HUES48 (cell line): ENCODE data around the gene CNTN4.

Experiments used
- H3K27ac ChIP-seq: one replicate; pipeline ENCODE4 v1.7.0; 2013; ENCODE audit warnings: low read depth, low read length, inconsistent platforms
- H3K27me3 ChIP-seq: 2 replicates; pipeline ENCODE4 v1.6.1; 2013; ENCODE audit warnings: mild to moderate bottlenecking, low read length; ENCODE audit not compliant: control insufficient read depth, insufficient read depth
- H3K36me3 ChIP-seq: 2 replicates; pipeline ENCODE4 v1.6.1; 2013; ENCODE audit warnings: low read length; ENCODE audit not compliant: control insufficient read depth, insufficient read depth
- H3K4me1 ChIP-seq: 2 replicates; pipeline ENCODE4 v1.6.1; 2013; ENCODE audit warnings: mild to moderate bottlenecking, low read length; ENCODE audit not compliant: control insufficient read depth, insufficient read depth
- H3K4me3 ChIP-seq: 2 replicates; pipeline ENCODE4 v1.5.1; 2013; ENCODE audit warnings: mild to moderate bottlenecking, low read depth, low read length
- H3K9ac ChIP-seq: 2 replicates; pipeline ENCODE4 v1.6.1; 2013; ENCODE audit warnings: mild to moderate bottlenecking, low read depth, low read length, moderate library complexity
- H3K9me3 ChIP-seq: 2 replicates; pipeline ENCODE4 v1.6.1; 2013; ENCODE audit warnings: low read length; ENCODE audit not compliant: control insufficient read depth, insufficient read depth

The CNTN4 gene

GRCh38 chr3:2628117-2628516, 529.5 kb downstream of the CNTN4 start:
- no peaks in the 10 kb centered on the region for H3K9me3 ChIP-seq
- no peaks in the 10 kb centered on the region for H3K27me3 ChIP-seq
- H3K36me3 ChIP-seq = no peaks in the 10 kb centered on the region
- H3K4me3 ChIP-seq = no peak overlapping the region
- no peak overlapping the region for H3K27ac ChIP-seq
- H3K9ac ChIP-seq = no peak overlapping the region
- H3K4me1 ChIP-seq = no peaks in the 10 kb centered on the region

GRCh38 chr3:2635511-2635910, 536.8 kb downstream of the CNTN4 start:
- Histone ChIP-seq H3K9me3 (no peaks in the 10 kb centered on the region), H3K36me3 (no peaks in the 10 kb centered on the region), H3K4me3 (no peak overlapping the region), H3K27ac (no peak overlapping the region), H3K27me3 (no peaks in the 10 kb centered on the region), H3K9ac (no peak overlapping the region), H3K4me1 (peaks cover 5% of the 10 kb centered on the region; the same call in 1 of the 2 replicates)

GRCh38 chr3:2643606-2644005, 544.9 kb downstream of the CNTN4 start:
- Histone ChIP-seq H3K36me3 (no peaks in the 10 kb centered on the region), H3K27ac (no peak overlapping the region), H3K4me3 (no peak overlapping the region), H3K9me3 (no peaks in the 10 kb centered on the region), H3K4me1 (no peaks in the 10 kb centered on the region), H3K9ac (no peak overlapping the region), H3K27me3 (no peaks in the 10 kb centered on the region)

- H3K27me3 ChIP-seq = no peaks in the 10 kb centered on the region
- H3K9me3 ChIP-seq = no peaks in the 10 kb centered on the region; the same call in 1 of the 2 replicates
- no peaks in the 10 kb centered on the region for H3K36me3 ChIP-seq
- no peaks in the 10 kb centered on the region for H3K4me1 ChIP-seq
- no peak overlapping the region for H3K27ac ChIP-seq
- no peak overlapping the region for H3K4me3 ChIP-seq
- no peak overlapping the region for H3K9ac ChIP-seq
Observed at GRCh38 chr3:2645001-2645400, 546.3 kb downstream of the CNTN4 start.

- Histone ChIP-seq H3K4me1 (peaks cover 38% of the 10 kb centered on the region), H3K36me3 (no peaks in the 10 kb centered on the region), H3K9me3 (no peaks in the 10 kb centered on the region; the same call in 1 of the 2 replicates), H3K27me3 (no peaks in the 10 kb centered on the region), H3K4me3 (no peak overlapping the region), H3K27ac (no peak overlapping the region), H3K9ac (no peak overlapping the region)
Observed at GRCh38 chr3:2650746-2651145, 552.1 kb downstream of the CNTN4 start.

- peaks cover 54% of the 10 kb centered on the region for H3K4me1 ChIP-seq
- H3K36me3 ChIP-seq = no peaks in the 10 kb centered on the region
- H3K9ac ChIP-seq = no peak overlapping the region
- no peak overlapping the region for H3K4me3 ChIP-seq
- no peaks in the 10 kb centered on the region; the same call in 1 of the 2 replicates for H3K9me3 ChIP-seq
- H3K27me3 ChIP-seq = no peaks in the 10 kb centered on the region
- peak overlapping the region; percentile 12 for H3K27ac ChIP-seq
Observed at GRCh38 chr3:2652386-2652785, 553.7 kb downstream of the CNTN4 start.

- no peaks in the 10 kb centered on the region; the same call in 1 of the 2 replicates for H3K9me3 ChIP-seq
- H3K4me1 ChIP-seq = peaks cover 58% of the 10 kb centered on the region
- no peaks in the 10 kb centered on the region for H3K27me3 ChIP-seq
- H3K27ac ChIP-seq = peak overlapping the region; percentile 60
- H3K36me3 ChIP-seq = no peaks in the 10 kb centered on the region
- H3K9ac ChIP-seq = no peak overlapping the region
- no peak overlapping the region for H3K4me3 ChIP-seq
Observed at GRCh38 chr3:2653706-2654105, 555.0 kb downstream of the CNTN4 start.

- Histone ChIP-seq H3K9ac (no peak overlapping the region), H3K4me3 (peak overlapping the region; percentile 1; the same call in 1 of the 2 replicates), H3K9me3 (no peaks in the 10 kb centered on the region), H3K27me3 (no peaks in the 10 kb centered on the region), H3K36me3 (no peaks in the 10 kb centered on the region), H3K27ac (peak overlapping the region; percentile 61), H3K4me1 (peaks cover 58% of the 10 kb centered on the region)
Observed at GRCh38 chr3:2655229-2655701, 556.6 kb downstream of the CNTN4 start.

GRCh38 chr3:2656806-2657777, 558.4 kb downstream of the CNTN4 start:
- Histone ChIP-seq H3K9me3 (no peaks in the 10 kb centered on the region), H3K4me1 (peaks cover 57% of the 10 kb centered on the region), H3K36me3 (no peaks in the 10 kb centered on the region), H3K9ac (no peak overlapping the region), H3K4me3 (no peak overlapping the region), H3K27ac (no peak overlapping the region), H3K27me3 (no peaks in the 10 kb centered on the region)

GRCh38 chr3:2657971-2658370, 559.3 kb downstream of the CNTN4 start:
- H3K27ac ChIP-seq = no peak overlapping the region
- peaks cover 48% of the 10 kb centered on the region for H3K4me1 ChIP-seq
- H3K36me3 ChIP-seq = no peaks in the 10 kb centered on the region
- no peaks in the 10 kb centered on the region for H3K27me3 ChIP-seq
- no peak overlapping the region for H3K9ac ChIP-seq
- no peak overlapping the region for H3K4me3 ChIP-seq
- no peaks in the 10 kb centered on the region for H3K9me3 ChIP-seq

GRCh38 chr3:2659896-2660295, 561.2 kb downstream of the CNTN4 start:
- Histone ChIP-seq H3K27me3 (no peaks in the 10 kb centered on the region), H3K9me3 (no peaks in the 10 kb centered on the region), H3K4me1 (peaks cover 29% of the 10 kb centered on the region), H3K36me3 (no peaks in the 10 kb centered on the region), H3K4me3 (no peak overlapping the region), H3K9ac (no peak overlapping the region), H3K27ac (no peak overlapping the region)
